ENCODE data around the gene REPS1. TPM values are rescaled to one million over a fixed set of nuclear protein-coding genes. Genes with fewer than 3 reads are reported as not detected.

REPS1 gene
- total RNA-seq, 2 donors from 2014 or later: 38.6 to 97.1 TPM

DNA sequence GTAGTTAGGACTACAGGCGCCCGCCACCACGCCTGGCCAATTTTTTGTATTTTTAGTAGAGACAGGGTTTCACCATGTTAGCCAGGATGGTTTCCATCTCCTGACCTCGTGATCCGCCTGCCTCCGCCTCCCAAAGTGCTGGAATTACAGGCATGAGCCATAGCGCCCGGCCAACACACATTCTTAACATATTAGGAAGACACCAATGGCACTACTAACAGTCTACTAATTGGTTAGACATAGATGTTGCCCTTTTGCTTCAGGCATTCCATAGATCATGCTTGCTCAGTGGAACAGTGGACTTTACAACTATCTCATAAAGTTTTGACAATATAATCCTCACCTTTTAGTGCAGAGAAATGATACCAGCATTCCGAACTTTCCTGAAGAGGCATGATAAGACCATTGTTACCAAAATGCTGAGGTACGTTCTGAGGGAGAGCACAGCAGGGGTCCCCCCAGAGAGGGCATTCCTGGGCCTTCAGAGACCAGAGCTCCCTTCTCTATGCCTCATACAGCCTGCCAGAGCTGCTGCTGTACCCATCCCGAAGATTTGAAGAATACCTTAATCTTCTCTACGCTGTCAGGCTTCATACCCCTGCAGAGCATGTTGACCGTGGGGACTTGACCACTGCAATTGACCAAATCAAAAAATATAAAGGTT, 102.8 kb downstream of the REPS1 start:
- intact Hi-C loops (cut with DNase I): no loop called here
- DNase-seq (ENCODE audit: low spot score): no peak
- H3K27me3 ChIP-seq (replicated peaks; ENCODE audit: insufficient read depth): no peaks in the 10 kb centered on the region
- no peak overlapping the region for H3K27ac ChIP-seq
- no peaks in the 10 kb centered on the region for H3K9me3 ChIP-seq
- H3K4me1 ChIP-seq (replicated peaks): no peaks in the 10 kb centered on the region
- H3K4me3 ChIP-seq: no peak overlapping the region
- H3K36me3 ChIP-seq: no peaks in the 10 kb centered on the region
- TF ChIP-seq POLR2AphosphoS5 (IDR thresholded peaks at IDR 0.05): no peak
- WGBS: 85% methylated on average over 13 of the region's 13 CpGs

DNA sequence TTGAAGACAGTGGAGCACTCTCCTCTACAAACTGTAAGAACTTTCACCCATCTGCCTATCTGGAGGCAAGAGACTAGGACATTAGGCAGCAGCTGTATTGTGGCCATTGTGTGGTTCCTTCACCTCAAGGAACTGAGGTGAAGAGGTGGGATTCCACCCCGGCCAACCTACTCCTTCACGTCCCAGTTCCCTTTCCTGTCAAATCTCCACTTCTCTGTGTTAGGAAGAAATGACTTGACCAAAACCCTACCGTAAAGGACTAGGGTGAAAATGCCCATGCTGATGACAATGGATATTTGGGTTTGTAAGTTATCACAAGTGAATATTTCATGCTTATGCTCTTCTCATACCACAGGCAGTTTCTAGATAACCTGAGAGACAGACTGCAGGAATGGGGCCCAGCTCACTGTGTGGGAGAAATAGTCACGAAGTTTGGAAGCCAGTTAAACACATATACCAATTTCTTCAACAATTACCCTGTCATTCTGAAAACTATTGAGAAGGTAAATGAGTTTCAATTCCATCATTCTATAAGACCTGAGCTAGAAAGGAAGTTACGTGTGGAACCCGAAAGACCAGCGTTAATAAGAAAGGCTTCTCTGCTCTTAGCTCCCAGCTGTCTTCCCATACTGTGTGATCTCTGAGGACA, 105.6 kb downstream of the REPS1 start:
- no peaks in the 10 kb centered on the region for H3K9me3 ChIP-seq
- intact Hi-C loops (cut with DNase I): no loop called here
- no peaks in the 10 kb centered on the region for H3K36me3 ChIP-seq
- no peaks in the 10 kb centered on the region for H3K27me3 ChIP-seq (replicated peaks; ENCODE audit: insufficient read depth)
- WGBS: 93% methylated on average over 7 of the region's 7 CpGs
- H3K4me3 ChIP-seq: no peak overlapping the region
- TF ChIP-seq, protein P1, sequence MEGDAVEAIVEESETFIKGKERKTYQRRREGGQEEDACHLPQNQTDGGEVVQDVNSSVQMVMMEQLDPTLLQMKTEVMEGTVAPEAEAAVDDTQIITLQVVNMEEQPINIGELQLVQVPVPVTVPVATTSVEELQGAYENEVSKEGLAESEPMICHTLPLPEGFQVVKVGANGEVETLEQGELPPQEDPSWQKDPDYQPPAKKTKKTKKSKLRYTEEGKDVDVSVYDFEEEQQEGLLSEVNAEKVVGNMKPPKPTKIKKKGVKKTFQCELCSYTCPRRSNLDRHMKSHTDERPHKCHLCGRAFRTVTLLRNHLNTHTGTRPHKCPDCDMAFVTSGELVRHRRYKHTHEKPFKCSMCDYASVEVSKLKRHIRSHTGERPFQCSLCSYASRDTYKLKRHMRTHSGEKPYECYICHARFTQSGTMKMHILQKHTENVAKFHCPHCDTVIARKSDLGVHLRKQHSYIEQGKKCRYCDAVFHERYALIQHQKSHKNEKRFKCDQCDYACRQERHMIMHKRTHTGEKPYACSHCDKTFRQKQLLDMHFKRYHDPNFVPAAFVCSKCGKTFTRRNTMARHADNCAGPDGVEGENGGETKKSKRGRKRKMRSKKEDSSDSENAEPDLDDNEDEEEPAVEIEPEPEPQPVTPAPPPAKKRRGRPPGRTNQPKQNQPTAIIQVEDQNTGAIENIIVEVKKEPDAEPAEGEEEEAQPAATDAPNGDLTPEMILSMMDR (IDR thresholded peaks at IDR 0.05): no peak
- TF ChIP-seq POLR2AphosphoS5 (IDR thresholded peaks at IDR 0.05): no peak
- no peak for TF ChIP-seq POLR2A (IDR thresholded peaks at IDR 0.05)
- no peak overlapping the region for H3K27ac ChIP-seq
- DNase-seq (ENCODE audit: low spot score): no peak
- H3K4me1 ChIP-seq (replicated peaks): no peaks in the 10 kb centered on the region

DNA sequence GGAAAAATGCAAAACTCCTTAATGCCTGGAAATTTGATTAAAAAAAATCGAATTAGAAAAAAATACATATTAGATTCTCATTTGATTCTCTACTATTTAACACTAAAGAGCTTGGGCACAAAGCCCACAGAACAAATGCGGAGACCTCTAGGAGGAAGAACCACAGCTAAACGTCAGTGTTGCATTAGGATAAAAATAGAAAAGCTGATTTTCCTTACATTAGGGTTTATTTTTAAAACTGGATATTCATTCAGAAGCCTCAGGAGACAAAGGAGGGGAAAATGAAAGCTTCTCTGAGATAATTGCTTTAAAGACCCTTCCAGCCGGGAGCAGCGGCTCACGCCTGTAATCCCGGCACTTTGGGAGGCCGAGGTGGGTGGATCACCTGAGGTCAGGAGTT, 114.9 kb downstream of the REPS1 start:
- Histone ChIP-seq H3K36me3 (no peaks in the 10 kb centered on the region), H3K4me3 (no peak overlapping the region), H3K27ac (no peak overlapping the region), H3K4me1 (replicated peaks) (no peaks in the 10 kb centered on the region), H3K9me3 (no peaks in the 10 kb centered on the region), H3K27me3 (replicated peaks; ENCODE audit: insufficient read depth) (no peaks in the 10 kb centered on the region)
- intact Hi-C loops (cut with DNase I): no loop called here
- no peak for TF ChIP-seq POLR2AphosphoS5 (IDR thresholded peaks at IDR 0.05)
- TF ChIP-seq POLR2A (IDR thresholded peaks at IDR 0.05): no peak
- WGBS: 93% methylated on average over 8 of the region's 8 CpGs
- DNase-seq (ENCODE audit: low spot score): no peak

DNA sequence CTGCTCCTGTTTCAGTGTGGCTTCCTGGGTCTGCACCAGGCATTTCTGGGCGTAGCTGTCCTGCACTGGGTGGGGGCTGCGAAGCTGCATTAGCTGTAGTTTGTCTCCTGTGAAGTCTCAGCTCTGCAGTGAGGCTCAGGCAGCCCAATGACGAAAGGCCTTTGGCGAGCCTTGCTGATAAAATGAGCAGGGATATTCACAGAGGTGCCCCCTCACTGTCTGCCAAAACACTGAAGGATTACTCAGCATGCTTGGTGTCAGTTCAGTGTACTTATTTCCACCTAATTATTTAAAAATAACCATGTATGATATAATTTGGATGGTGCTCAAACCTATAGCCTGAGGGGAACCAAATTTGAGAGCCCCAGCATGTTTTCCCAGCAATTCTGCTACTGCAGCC, 118.7 kb downstream of the REPS1 start:
- 80% methylated on average over 4 of the region's 4 CpGs for WGBS
- Histone ChIP-seq H3K27me3 (replicated peaks; ENCODE audit: insufficient read depth) (no peaks in the 10 kb centered on the region), H3K4me3 (no peak overlapping the region), H3K9me3 (no peaks in the 10 kb centered on the region), H3K27ac (no peak overlapping the region), H3K36me3 (no peaks in the 10 kb centered on the region), H3K4me1 (replicated peaks) (no peaks in the 10 kb centered on the region)
- intact Hi-C loops (cut with DNase I): no loop called here
- no peak for TF ChIP-seq POLR2AphosphoS5 (IDR thresholded peaks at IDR 0.05)
- no peak for TF ChIP-seq POLR2A (IDR thresholded peaks at IDR 0.05)
- TF ChIP-seq, protein P1 (IDR thresholded peaks at IDR 0.05): no peak
- DNase-seq (ENCODE audit: low spot score): no peak

DNA sequence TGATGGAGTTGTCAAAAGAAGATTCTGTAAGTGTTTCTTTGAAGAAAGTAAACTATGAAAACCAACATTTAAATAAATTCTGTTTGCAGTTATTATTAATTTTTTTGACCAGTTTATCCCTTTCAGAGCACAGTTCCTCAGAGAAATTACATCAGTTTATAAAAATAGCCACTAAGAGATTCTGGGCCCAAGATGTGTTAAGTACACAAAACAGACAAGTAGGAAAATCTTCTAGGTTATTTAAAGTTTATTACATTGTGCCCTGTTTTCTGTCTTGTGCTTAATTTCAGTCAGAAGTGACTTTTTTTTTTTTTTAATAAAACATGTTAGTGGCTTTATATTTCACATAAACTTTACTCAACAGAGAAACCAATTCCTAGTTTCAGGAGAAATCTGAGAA, 119.9 kb downstream of the REPS1 start:
- no peak for TF ChIP-seq POLR2A (IDR thresholded peaks at IDR 0.05)
- no peak for TF ChIP-seq POLR2AphosphoS5 (IDR thresholded peaks at IDR 0.05)
- TF ChIP-seq, protein P1 (IDR thresholded peaks at IDR 0.05): no peak
- H3K4me1 ChIP-seq (replicated peaks): no peaks in the 10 kb centered on the region
- intact Hi-C loops (cut with DNase I): no loop called here
- no peak overlapping the region for H3K4me3 ChIP-seq
- DNase-seq (ENCODE audit: low spot score): no peak
- no peaks in the 10 kb centered on the region for H3K9me3 ChIP-seq
- H3K36me3 ChIP-seq: no peaks in the 10 kb centered on the region
- no peak overlapping the region for H3K27ac ChIP-seq
- no peaks in the 10 kb centered on the region for H3K27me3 ChIP-seq (replicated peaks; ENCODE audit: insufficient read depth)

All from prostate gland (tissue), 2 donors.